CD4-positive, alpha-beta T cell (primary cell): ENCODE results near the gene ZFPM1. TPM values are rescaled to one million over a fixed set of nuclear protein-coding genes. Genes with fewer than 3 reads are reported as not detected.

Experiments used
- ATAC-seq: fragments of 200-7000 bp; cut with Tn5 transposase; one replicate; pipeline ENCODE4 v1.10.0; 2022; ENCODE audit warnings: mild to moderate bottlenecking; ENCODE audit not compliant: poor library complexity
- CTCF ChIA-PET: fragments of 350-600 bp; sonication (Branson Sonifier 250); formaldehyde crosslinking; loops from one replicate; lab custom pipeline; 2021; ENCODE audit warnings: antibody characterized with exemption, inconsistent platforms; lab: Charles Lee
- POLR2A ChIA-PET: fragments of 350-600 bp; sonication (Branson Sonifier 250); formaldehyde crosslinking; loops from one replicate; lab custom pipeline; 2021; ENCODE audit warnings: antibody characterized with exemption, inconsistent platforms; lab: Charles Lee
- DNase-seq, 14 experiments: peaks; one replicate each; pipeline ENCODE4 v3.0.0-alpha.2; 2013 to 2020; ENCODE audit warnings: mixed read lengths in 2 of 14
- H3K27ac ChIP-seq, 2 donors: one replicate each; pipeline versions ENCODE4 v1.5.1 to v1.7.0; 2013; ENCODE audit warnings: low read length in 2 of 2, low read depth in 1 of 2, mild to moderate bottlenecking in 1 of 2
- H3K27me3 ChIP-seq, 2 experiments: 1 replicate in 1 of 2; 2 replicates in 1 of 2; pipeline versions ENCODE4 v1.6.1 to v1.7.0; 2013; ENCODE audit warnings: low read length in 2 of 2, control low read depth in 1 of 2, mild to moderate bottlenecking in 1 of 2, moderate library complexity in 1 of 2; ENCODE audit not compliant: insufficient read depth in 2 of 2, control insufficient read depth in 1 of 2
- H3K36me3 ChIP-seq: one replicate; pipeline ENCODE4 v1.6.1; 2013; ENCODE audit warnings: low read length, control low read depth; ENCODE audit not compliant: insufficient read depth
- H3K4me1 ChIP-seq: one replicate; pipeline ENCODE4 v1.6.1; 2013; ENCODE audit warnings: low read length, control low read depth; ENCODE audit not compliant: insufficient read depth
- H3K4me3 ChIP-seq: one replicate; pipeline ENCODE4 v1.5.1; 2013; ENCODE audit warnings: mild to moderate bottlenecking, low read length, moderate library complexity
- H3K9me3 ChIP-seq, 2 experiments: 1 replicate in 1 of 2; 2 replicates in 1 of 2; pipeline versions ENCODE4 v1.6.1 to v1.7.0; 2013; ENCODE audit warnings: low read length in 2 of 2, mild to moderate bottlenecking in 2 of 2, control low read depth in 1 of 2, moderate library complexity in 1 of 2; ENCODE audit not compliant: control insufficient read depth in 1 of 2, insufficient read depth in 1 of 2
- H3K27ac Mint-ChIP-seq: one replicate; pipeline ENCODE4 v1.8.0; 2020; ENCODE audit warnings: mixed read lengths
- H3K27me3 Mint-ChIP-seq: one replicate; pipeline ENCODE4 v1.8.0; 2021; ENCODE audit warnings: mixed read lengths
- H3K36me3 Mint-ChIP-seq: one replicate; pipeline ENCODE4 v1.8.0; 2021; ENCODE audit warnings: low read depth, mixed read lengths
- H3K4me1 Mint-ChIP-seq: one replicate; pipeline ENCODE4 v1.8.0; 2021; ENCODE audit warnings: low read depth, mixed read lengths
- H3K4me3 Mint-ChIP-seq: one replicate; pipeline ENCODE4 v1.8.0; 2020; ENCODE audit warnings: mild to moderate bottlenecking, mixed read lengths
- H3K9me3 Mint-ChIP-seq: one replicate; pipeline ENCODE4 v1.8.0; 2020; ENCODE audit warnings: mixed read lengths
- intact Hi-C, 2 experiments: fragments of 100-400 bp; cut with DNase I in 1 of 2; cut with micrococcal nuclease in 1 of 2; formaldehyde crosslinking; loops; one replicate each; pipeline versions ENCODE4 v1.15.1 to v1.9.0; 2023 to 2025; cut with DNase I, micrococcal nuclease
- total RNA-seq, 174 experiments: library from RNA in 2 of 174; stranded (reverse) in 2 of 174; gene quantifications; one replicate each; pipeline ENCODE4 v1.2.3 and lab custom pipeline; 2021 to 2026
- TF ChIP-seq, protein P1 (sequence below): fragments of 200-600 bp; IDR thresholded peaks from one replicate; pipeline ENCODE4 v1.8.0; 2022; ENCODE audit warnings: antibody characterized with exemption, mild to moderate bottlenecking

The ZFPM1 gene
- total RNA-seq, 2 experiments from 2014 or later = 22.8 to 24.2 TPM

DNA sequence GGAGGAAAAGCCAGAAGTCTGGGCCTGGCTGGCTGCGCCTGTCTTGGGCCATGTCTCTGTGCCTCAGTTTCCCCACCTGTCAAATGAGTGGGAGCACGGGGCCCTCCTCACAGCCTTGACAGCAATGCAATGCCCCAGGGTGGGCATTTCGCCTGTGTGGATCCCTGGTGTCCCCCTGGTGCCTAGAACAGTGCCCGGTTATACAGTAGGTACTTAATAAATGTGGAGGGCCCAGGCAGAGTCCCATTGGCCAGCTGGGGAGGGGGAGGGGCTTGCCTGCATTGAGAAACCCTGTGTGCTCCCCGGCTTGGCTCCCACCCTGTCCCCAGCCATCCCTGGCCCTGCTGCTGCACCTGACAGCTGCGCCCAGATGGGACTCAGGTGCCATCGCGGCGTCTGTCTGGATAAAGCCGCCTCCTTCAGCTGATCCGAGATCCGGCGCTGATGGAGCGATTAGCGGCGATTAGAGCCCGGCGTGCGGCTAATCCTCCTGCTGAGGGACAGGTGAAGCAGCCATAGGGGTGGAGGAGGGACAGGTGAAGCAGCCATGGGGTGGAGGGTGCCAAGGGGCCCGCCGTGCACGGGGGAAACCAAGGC lies 12.4 kb downstream of the ZFPM1 start:
- peak overlapping the region; percentile 30 for H3K4me3 Mint-ChIP-seq
- intact Hi-C loops = no loop called here
- no peak for DNase-seq
- no peaks in the 10 kb centered on the region for H3K36me3 ChIP-seq
- peak overlapping the region; percentile 91 for H3K27ac Mint-ChIP-seq
- H3K27ac ChIP-seq = peak overlapping the region in 1 of 2 donors; percentile 39
- H3K9me3 Mint-ChIP-seq = no peaks in the 10 kb centered on the region
- no peaks in the 10 kb centered on the region for H3K36me3 Mint-ChIP-seq
- ChIA-PET CTCF (no interaction called here), POLR2A (interaction anchor here (2.5 kb wide), 1 partner anchor 10 kb away, joined by 16 read pairs; no protein-coding TSS in a partner anchor)
- H3K9me3 ChIP-seq = no peaks in the 10 kb centered on the region
- no peaks in the 10 kb centered on the region for H3K27me3 ChIP-seq
- peaks cover 87% of the 10 kb centered on the region for H3K4me1 ChIP-seq
- no peaks in the 10 kb centered on the region for H3K27me3 Mint-ChIP-seq
- no peak overlapping the region for H3K4me3 ChIP-seq
- no peak for ATAC-seq
- TF ChIP-seq, protein P1, sequence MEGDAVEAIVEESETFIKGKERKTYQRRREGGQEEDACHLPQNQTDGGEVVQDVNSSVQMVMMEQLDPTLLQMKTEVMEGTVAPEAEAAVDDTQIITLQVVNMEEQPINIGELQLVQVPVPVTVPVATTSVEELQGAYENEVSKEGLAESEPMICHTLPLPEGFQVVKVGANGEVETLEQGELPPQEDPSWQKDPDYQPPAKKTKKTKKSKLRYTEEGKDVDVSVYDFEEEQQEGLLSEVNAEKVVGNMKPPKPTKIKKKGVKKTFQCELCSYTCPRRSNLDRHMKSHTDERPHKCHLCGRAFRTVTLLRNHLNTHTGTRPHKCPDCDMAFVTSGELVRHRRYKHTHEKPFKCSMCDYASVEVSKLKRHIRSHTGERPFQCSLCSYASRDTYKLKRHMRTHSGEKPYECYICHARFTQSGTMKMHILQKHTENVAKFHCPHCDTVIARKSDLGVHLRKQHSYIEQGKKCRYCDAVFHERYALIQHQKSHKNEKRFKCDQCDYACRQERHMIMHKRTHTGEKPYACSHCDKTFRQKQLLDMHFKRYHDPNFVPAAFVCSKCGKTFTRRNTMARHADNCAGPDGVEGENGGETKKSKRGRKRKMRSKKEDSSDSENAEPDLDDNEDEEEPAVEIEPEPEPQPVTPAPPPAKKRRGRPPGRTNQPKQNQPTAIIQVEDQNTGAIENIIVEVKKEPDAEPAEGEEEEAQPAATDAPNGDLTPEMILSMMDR = no peak
- H3K4me1 Mint-ChIP-seq = peaks cover 54% of the 10 kb centered on the region

DNA sequence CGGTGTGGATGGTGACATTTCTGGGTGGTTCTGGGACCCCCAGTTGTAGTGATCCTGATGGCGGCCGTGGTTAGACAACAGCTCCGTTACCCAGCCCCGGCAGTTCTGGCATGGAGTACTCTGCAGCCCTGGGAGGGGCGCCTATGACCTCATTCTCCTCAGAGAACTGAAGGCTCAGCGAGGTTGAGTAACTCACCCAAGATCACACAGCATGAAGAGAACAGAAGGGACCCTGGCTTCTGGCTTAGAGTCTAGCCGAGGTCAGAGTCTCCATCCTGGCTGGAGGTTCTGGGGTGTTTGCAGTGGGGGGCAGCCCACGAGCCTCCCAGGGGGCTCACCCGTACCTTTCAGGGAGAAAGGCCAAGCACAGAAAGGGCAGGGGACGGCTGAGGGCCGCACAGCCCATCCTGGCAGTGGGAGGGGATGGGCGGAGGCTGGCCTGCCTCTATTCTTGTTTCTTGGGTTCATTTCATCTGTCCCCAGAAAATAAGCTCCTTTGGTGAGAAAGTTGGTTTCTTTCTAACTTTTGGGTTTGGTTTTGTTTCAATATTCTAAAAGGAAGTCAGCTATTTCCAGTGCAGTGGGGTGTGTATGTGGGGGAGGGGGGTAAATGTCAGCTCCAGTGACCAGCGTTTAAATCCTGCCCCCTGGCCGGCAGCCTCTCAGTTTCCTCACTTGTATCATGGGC lies 13.2 kb downstream of the ZFPM1 start:
- peak in 2 of 14 experiments; percentile 33 to 48 for DNase-seq
- H3K4me3 Mint-ChIP-seq = peak overlapping the region; percentile 42
- Histone ChIP-seq H3K27me3 (no peaks in the 10 kb centered on the region), H3K27ac (peak overlapping the region; percentile 4 to 39), H3K4me1 (peaks cover 92% of the 10 kb centered on the region), H3K9me3 (no peaks in the 10 kb centered on the region), H3K4me3 (no peak overlapping the region), H3K36me3 (no peaks in the 10 kb centered on the region)
- H3K27me3 Mint-ChIP-seq = no peaks in the 10 kb centered on the region
- H3K4me1 Mint-ChIP-seq = peaks cover 62% of the 10 kb centered on the region
- ChIA-PET POLR2A (interaction anchor here (1.3 to 2.5 kb wide), 2 partner anchors 11 to 14 kb away, joined by 5 to 16 read pairs; no protein-coding TSS in a partner anchor), CTCF (no interaction called here)
- intact Hi-C loops = no loop called here
- no peaks in the 10 kb centered on the region for H3K36me3 Mint-ChIP-seq
- H3K27ac Mint-ChIP-seq = peak overlapping the region; percentile 91
- TF ChIP-seq, protein P1 = no peak
- H3K9me3 Mint-ChIP-seq = no peaks in the 10 kb centered on the region
- peak; percentile 19 for ATAC-seq

DNA sequence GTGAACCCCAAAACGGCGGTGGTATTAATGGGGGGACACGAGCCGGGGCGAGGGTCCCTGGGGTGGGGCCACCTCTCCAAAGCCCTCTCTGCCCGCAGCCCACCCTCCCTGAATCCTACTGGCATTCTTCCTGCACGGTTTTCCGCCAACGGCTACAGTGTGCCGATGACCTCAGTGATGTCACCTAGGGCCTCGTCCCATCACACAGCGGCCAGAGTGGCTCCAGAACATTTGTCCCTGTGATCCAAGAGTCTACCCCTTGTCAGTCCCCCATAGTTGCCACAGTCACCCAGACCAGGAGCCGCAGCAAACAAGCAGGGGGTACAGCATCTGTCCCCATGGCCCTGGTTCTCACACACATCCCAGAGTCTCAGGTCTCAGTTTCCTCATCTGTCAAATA lies 13.9 kb downstream of the ZFPM1 start:
- Histone ChIP-seq H3K4me1 (peaks cover 92% of the 10 kb centered on the region), H3K4me3 (no peak overlapping the region), H3K36me3 (no peaks in the 10 kb centered on the region), H3K27me3 (no peaks in the 10 kb centered on the region), H3K9me3 (no peaks in the 10 kb centered on the region), H3K27ac (no peak overlapping the region)
- ATAC-seq (no peak), DNase-seq (no peak)
- ChIA-PET CTCF (no interaction called here), POLR2A (interaction anchor here (1.3 kb wide), 1 partner anchor 15 kb away, joined by 5 read pairs; no protein-coding TSS in a partner anchor)
- H3K4me3 Mint-ChIP-seq = peak overlapping the region; percentile 39
- intact Hi-C loops = no loop called here
- H3K36me3 Mint-ChIP-seq = no peaks in the 10 kb centered on the region
- H3K27me3 Mint-ChIP-seq = no peaks in the 10 kb centered on the region
- peak overlapping the region; percentile 91 for H3K27ac Mint-ChIP-seq
- TF ChIP-seq, protein P1 = no peak
- H3K4me1 Mint-ChIP-seq = peaks cover 61% of the 10 kb centered on the region
- H3K9me3 Mint-ChIP-seq = no peaks in the 10 kb centered on the region
